Endodermal cell (in vitro differentiated cells): ENCODE results near the gene RIPOR2. TPM values are rescaled to one million over a fixed set of nuclear protein-coding genes. Genes with fewer than 3 reads are reported as not detected.
"Not testable (repeated sequence)": the region's sequence is repeated elsewhere in the genome, so short reads cannot be mapped to it uniquely, and the experiment has no call there.

Experiments
- DNase-seq: peaks from one replicate; pipeline ENCODE4 v3.0.0-alpha.2; 2017
- H3K27ac ChIP-seq: 2 replicates; pipeline ENCODE4 v1.5.1; 2013; ENCODE audit warnings: mild to moderate bottlenecking, low read depth, low read length, moderate library complexity
- H3K27me3 ChIP-seq: 2 replicates; pipeline ENCODE4 v1.6.1; 2013; ENCODE audit warnings: mild to moderate bottlenecking, low read length, moderate library complexity; ENCODE audit not compliant: insufficient read depth, control insufficient read depth, poor library complexity, severe bottlenecking
- H3K36me3 ChIP-seq: 2 replicates; pipeline ENCODE4 v1.7.0; 2013; ENCODE audit warnings: mild to moderate bottlenecking, low read length, moderate library complexity; ENCODE audit not compliant: control insufficient read depth, insufficient read depth
- H3K4me1 ChIP-seq: one replicate; pipeline ENCODE4 v1.7.0; 2013; ENCODE audit warnings: low read length; ENCODE audit not compliant: control insufficient read depth, insufficient read depth
- H3K4me3 ChIP-seq: 2 replicates; pipeline ENCODE4 v1.5.1; 2013; ENCODE audit warnings: mild to moderate bottlenecking, low read length, moderate library complexity
- H3K9ac ChIP-seq: 2 replicates; pipeline ENCODE4 v1.6.1; 2013; ENCODE audit warnings: mild to moderate bottlenecking, low read length, moderate library complexity; ENCODE audit not compliant: poor library complexity, severe bottlenecking; ENCODE audit errors: extremely low read depth
- H3K9me3 ChIP-seq: 2 replicates; pipeline ENCODE4 v1.6.1; 2013; ENCODE audit warnings: mild to moderate bottlenecking, low read length, moderate library complexity; ENCODE audit not compliant: control insufficient read depth
- H3K27ac Mint-ChIP-seq: 2 replicates; pipeline ENCODE4 v1.8.0; 2020; ENCODE audit warnings: mixed read lengths
- H3K27me3 Mint-ChIP-seq: 2 replicates; pipeline ENCODE4 v1.8.0; 2021; ENCODE audit warnings: mild to moderate bottlenecking, mixed read lengths; ENCODE audit not compliant: insufficient read depth
- H3K36me3 Mint-ChIP-seq: 2 replicates; pipeline ENCODE4 v1.8.0; 2020; ENCODE audit warnings: low read depth, mixed read lengths
- H3K4me1 Mint-ChIP-seq: 2 replicates; pipeline ENCODE4 v1.8.0; 2020; ENCODE audit warnings: mixed read lengths
- H3K4me3 Mint-ChIP-seq: 2 replicates; pipeline ENCODE4 v1.8.0; 2020; ENCODE audit warnings: mild to moderate bottlenecking, moderate library complexity, mixed read lengths
- H3K9me3 Mint-ChIP-seq: 2 replicates; pipeline ENCODE4 v1.8.0; 2020; ENCODE audit warnings: mild to moderate bottlenecking, mixed read lengths
- CTCF ChIP-seq: fragments of 200-600 bp; sonication (generic); conservative IDR thresholded peaks from 2 replicates; pipeline ENCODE4 v1.5.0; 2021; ENCODE audit warnings: antibody characterized with exemption, mild to moderate bottlenecking
- WGBS, 2 experiments: methylation state at CpG; one replicate each; pipeline versions ENCODE4 v1.1.5 to v1.1.7; 2013; ENCODE audit warnings: missing lambda C conversion rate in 2 of 2, mixed read lengths in 1 of 2; ENCODE audit not compliant: insufficient coverage in 1 of 2, insufficient read length in 1 of 2; 5-methylcytosine and 5-hydroxymethylcytosine counted together
- total RNA-seq, 2 donors: library from RNA; stranded (reverse); fragmentation: NEBNext Ultra II Directional in 1 of 2; extraction: Animal tissue kit (Norgen Biotek cat#: 25700) in 1 of 2; gene quantifications; 2 replicates in 1 of 2; 3 replicates in 1 of 2; pipeline ENCODE4 v1.2.1, GENCODE V29; 2021

The RIPOR2 gene
- total RNA-seq, 2 donors from 2014 or later = 9.3 to 10.4 TPM

GRCh38 chr6:24951811-24952299 lies 16.1 kb upstream of the RIPOR2 start:
- no peaks in the 10 kb centered on the region for H3K9me3 ChIP-seq
- 92% methylated on average over 5 of the region's 5 CpGs; no CpG with 5 or more reads in 1 of the 2 experiments for WGBS, 2 experiments
- H3K4me3 ChIP-seq = no peak overlapping the region
- no peaks in the 10 kb centered on the region for H3K9me3 Mint-ChIP-seq
- no peaks in the 10 kb centered on the region for H3K36me3 ChIP-seq
- no peak overlapping the region for H3K4me3 Mint-ChIP-seq
- H3K4me1 Mint-ChIP-seq = no peaks in the 10 kb centered on the region
- no peak for TF ChIP-seq CTCF
- H3K4me1 ChIP-seq = no peaks in the 10 kb centered on the region
- peaks cover 7% of the 10 kb centered on the region for H3K27me3 Mint-ChIP-seq
- H3K36me3 Mint-ChIP-seq = no peaks in the 10 kb centered on the region
- no peak overlapping the region for H3K27ac Mint-ChIP-seq
- no peak for DNase-seq
- no peak overlapping the region for H3K27ac ChIP-seq
- no peak overlapping the region for H3K9ac ChIP-seq
- no peaks in the 10 kb centered on the region for H3K27me3 ChIP-seq

- Mint-ChIP-seq H3K9me3 (peaks cover 6% of the 10 kb centered on the region), H3K4me1 (no peaks in the 10 kb centered on the region), H3K27me3 (peaks cover 7% of the 10 kb centered on the region), H3K36me3 (no peaks in the 10 kb centered on the region), H3K27ac (no peak overlapping the region), H3K4me3 (no peak overlapping the region)
- no peak for TF ChIP-seq CTCF
- Histone ChIP-seq H3K36me3 (no peaks in the 10 kb centered on the region), H3K27me3 (no peaks in the 10 kb centered on the region), H3K4me3 (no peak overlapping the region), H3K27ac (no peak overlapping the region), H3K9ac (no peak overlapping the region), H3K9me3 (peaks cover 3% of the 10 kb centered on the region), H3K4me1 (no peaks in the 10 kb centered on the region)
- DNase-seq = no peak
- WGBS, 2 experiments = 90 to 93% methylated on average over 2 to 3 of the region's 3 CpGs
Measured at GRCh38 chr6:24950218-24950941, 14.6 kb upstream of the RIPOR2 start.

GRCh38 chr6:24949020-24949569 lies 13.3 kb upstream of the RIPOR2 start:
- no peak overlapping the region for H3K9ac ChIP-seq
- H3K27me3 ChIP-seq = no peaks in the 10 kb centered on the region
- H3K4me3 Mint-ChIP-seq = no peak overlapping the region
- H3K27ac ChIP-seq = no peak overlapping the region
- DNase-seq = no peak
- H3K36me3 Mint-ChIP-seq = no peaks in the 10 kb centered on the region
- WGBS, 2 experiments = 80 to 88% methylated on average over 5 to 8 of the region's 8 CpGs
- H3K27me3 Mint-ChIP-seq = peaks cover 7% of the 10 kb centered on the region
- no peaks in the 10 kb centered on the region for H3K36me3 ChIP-seq
- no peak overlapping the region for H3K27ac Mint-ChIP-seq
- H3K4me1 Mint-ChIP-seq = no peaks in the 10 kb centered on the region
- peaks cover 19% of the 10 kb centered on the region for H3K9me3 Mint-ChIP-seq
- no peaks in the 10 kb centered on the region for H3K4me1 ChIP-seq
- no peak overlapping the region for H3K4me3 ChIP-seq
- H3K9me3 ChIP-seq = peaks cover 15% of the 10 kb centered on the region
- TF ChIP-seq CTCF = no peak

GRCh38 chr6:24948261-24948660 lies 12.5 kb upstream of the RIPOR2 start:
- H3K9ac ChIP-seq, H3K36me3 Mint-ChIP-seq, H3K4me3 Mint-ChIP-seq, H3K36me3 ChIP-seq, H3K27me3 ChIP-seq, H3K4me1 Mint-ChIP-seq, DNase-seq, H3K27ac Mint-ChIP-seq, H3K4me1 ChIP-seq, H3K4me3 ChIP-seq, H3K27me3 Mint-ChIP-seq, H3K27ac ChIP-seq: not testable (repeated sequence)
- H3K9me3 Mint-ChIP-seq = peaks cover 23% of the 10 kb centered on the region
- WGBS, 2 experiments = 92 to 100% methylated on average over 2 to 7 of the region's 7 CpGs
- H3K9me3 ChIP-seq = peaks cover 18% of the 10 kb centered on the region
